Measurements from ENCODE around the gene BRI3. TPM values are rescaled to one million over a fixed set of nuclear protein-coding genes. Genes with fewer than 3 reads are reported as not detected.

Gene BRI3
- total and polyA plus RNA-seq, 2 of the 13 experiments (the other 11 are each of a cell fraction or from before 2014, with no cell fraction given): 54.0 to 103 TPM

- DNase-seq (ENCODE audit: low spot score) (no peak), FAIRE-seq (no peak), ATAC-seq (no peak)
- Histone ChIP-seq H3K9me3 (ENCODE audit: low read length) (no peaks in the 10 kb centered on the region), H3K4me3 (replicated peaks in 1 of 3; ENCODE audit: insufficient read depth in 1 of 3, low read depth in 2 of 3, low read length in 3 of 3) (no peak overlapping the region), H4K20me1 (ENCODE audit: insufficient read depth, low read length) (no peaks in the 10 kb centered on the region), H2AFZ (ENCODE audit: low read length) (no peak overlapping the region), H3K9ac (ENCODE audit: insufficient read depth, low read depth, low read length) (no peak overlapping the region), H3K4me2 (ENCODE audit: low read depth, low read length) (no peak overlapping the region), H3K4me1 (ENCODE audit: insufficient read depth, low read length) (peaks cover 23% of the 10 kb centered on the region), H3K36me3 (replicated peaks in 1 of 2; ENCODE audit: control insufficient read depth in 1 of 2, insufficient read depth in 2 of 2, low read length in 2 of 2) (no peaks in the 10 kb centered on the region; a peak in 1 of 5 replicates), H3K27me3 (ENCODE audit: control insufficient read depth in 1 of 2, insufficient read depth in 2 of 2, low read length in 2 of 2) (no peaks in the 10 kb centered on the region), H3K79me2 (ENCODE audit: insufficient read depth, low read length) (no peaks in the 10 kb centered on the region), H3K27ac (ENCODE audit: extremely low read length, insufficient read depth, low read length) (no peak overlapping the region)
- ChIA-PET POLR2A (no interaction called here), CTCF (ENCODE audit: low intra/inter-chr PET ratio, low total read pairs) (no interaction called here)
- TF ChIP-seq KDM4B (CRISPR knock-in tag; IDR thresholded peaks at IDR 0.05) (no peak), GLMP (CRISPR knock-in tag; IDR thresholded peaks at IDR 0.05; ENCODE audit: borderline replicate concordance) (no peak), ZNF781 (CRISPR knock-in tag; IDR thresholded peaks at IDR 0.05; ENCODE audit: borderline replicate concordance, not compliant biosample characterization) (no peak), KAT7 (CRISPR knock-in tag; IDR thresholded peaks at IDR 0.05; ENCODE audit: borderline replicate concordance) (no peak), HNRNPK (IDR thresholded peaks at IDR 0.05; ENCODE audit: low read depth, low read length, poor library complexity, severe bottlenecking) (no peak), ATM (IDR thresholded peaks at IDR 0.05; ENCODE audit: borderline replicate concordance) (no peak), HBP1 (CRISPR knock-in tag; IDR thresholded peaks at IDR 0.05; ENCODE audit: low read depth) (no peak), ZNF33B (CRISPR knock-in tag; IDR thresholded peaks at IDR 0.05) (no peak), ZNF34 (CRISPR knock-in tag; IDR thresholded peaks at IDR 0.05; ENCODE audit: borderline replicate concordance) (no peak), MBNL3 (CRISPR knock-in tag; conservative IDR thresholded peaks at IDR 0.05) (no peak), SOX13 (IDR thresholded peaks at IDR 0.05) (no peak), SOX13 (CRISPR knock-in tag; conservative IDR thresholded peaks at IDR 0.05 in 1 of 2, IDR thresholded peaks at IDR 0.05 in 1 of 2) (no peak), ONECUT2 (CRISPR knock-in tag; IDR thresholded peaks at IDR 0.05) (no peak), FIP1L1 (IDR thresholded peaks at IDR 0.05; ENCODE audit: borderline replicate concordance, insufficient read depth, low read depth, low read length) (no peak), ZNF432 (CRISPR knock-in tag; IDR thresholded peaks at IDR 0.05; ENCODE audit: borderline replicate concordance) (no peak), RXRA (CRISPR knock-in tag; IDR thresholded peaks at IDR 0.05) (no peak), ZNF282 (IDR thresholded peaks at IDR 0.05; ENCODE audit: partially characterized antibody) (no peak), ZNF101 (CRISPR knock-in tag; IDR thresholded peaks at IDR 0.05; ENCODE audit: borderline replicate concordance, low read depth) (no peak)
- in situ Hi-C loops (cut with HindIII; ENCODE audit: extremely low pct_ligation_motif_present, low pct_unique_long_range_greater_than_20kb): no loop called here
- no TSS peak for BruUV-seq (replicated peaks)
- intact Hi-C loops (cut with micrococcal nuclease; ENCODE audit: unreplicated experiment): no loop called here
- WGBS (ENCODE audit: low lambda C conversion rate): 88% methylated on average over 15 of the region's 16 CpGs
Measured at GRCh38 chr7:98232799-98233198, 48.7 kb upstream of the BRI3 start.
